Measurements from ENCODE around the gene MLIP.

DNA sequence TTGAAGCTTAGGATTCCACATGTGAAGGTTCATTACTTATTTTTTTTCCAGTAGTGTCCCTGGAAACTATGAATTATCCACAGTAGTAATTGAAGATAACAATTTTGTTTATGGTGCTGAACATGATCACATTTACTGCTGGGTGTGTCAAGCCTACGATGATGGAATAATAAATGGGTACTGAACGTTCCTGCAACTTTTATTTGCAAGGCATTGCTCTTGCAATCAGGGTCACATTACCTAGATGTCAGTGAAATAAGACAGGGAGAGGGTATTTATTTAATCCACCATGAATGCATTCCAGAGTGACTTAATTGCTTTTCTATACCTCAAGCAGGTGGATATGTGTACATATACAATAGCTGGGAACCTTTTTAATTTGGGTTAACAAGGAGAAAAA is 27.0 kb upstream of the MLIP start:
- TF ChIP-seq, protein P1, sequence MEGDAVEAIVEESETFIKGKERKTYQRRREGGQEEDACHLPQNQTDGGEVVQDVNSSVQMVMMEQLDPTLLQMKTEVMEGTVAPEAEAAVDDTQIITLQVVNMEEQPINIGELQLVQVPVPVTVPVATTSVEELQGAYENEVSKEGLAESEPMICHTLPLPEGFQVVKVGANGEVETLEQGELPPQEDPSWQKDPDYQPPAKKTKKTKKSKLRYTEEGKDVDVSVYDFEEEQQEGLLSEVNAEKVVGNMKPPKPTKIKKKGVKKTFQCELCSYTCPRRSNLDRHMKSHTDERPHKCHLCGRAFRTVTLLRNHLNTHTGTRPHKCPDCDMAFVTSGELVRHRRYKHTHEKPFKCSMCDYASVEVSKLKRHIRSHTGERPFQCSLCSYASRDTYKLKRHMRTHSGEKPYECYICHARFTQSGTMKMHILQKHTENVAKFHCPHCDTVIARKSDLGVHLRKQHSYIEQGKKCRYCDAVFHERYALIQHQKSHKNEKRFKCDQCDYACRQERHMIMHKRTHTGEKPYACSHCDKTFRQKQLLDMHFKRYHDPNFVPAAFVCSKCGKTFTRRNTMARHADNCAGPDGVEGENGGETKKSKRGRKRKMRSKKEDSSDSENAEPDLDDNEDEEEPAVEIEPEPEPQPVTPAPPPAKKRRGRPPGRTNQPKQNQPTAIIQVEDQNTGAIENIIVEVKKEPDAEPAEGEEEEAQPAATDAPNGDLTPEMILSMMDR (IDR thresholded peaks at IDR 0.05): no peak
- TF ChIP-seq POLR2A (IDR thresholded peaks at IDR 0.05): no peak
